Testis (tissue), 3 donors: Measurements from ENCODE around the gene COX6B2. TPM values are rescaled to one million over a fixed set of nuclear protein-coding genes. Genes with fewer than 3 reads are reported as not detected.

Experiments used
- DNase-seq: peaks from one replicate; pipeline ENCODE4 v3.0.0-alpha.2; 2019
- H3K27ac ChIP-seq, 2 donors: fragments of 200-600 bp; sonication (generic); one replicate each; pipeline ENCODE4 v1.5.1; 2019
- H3K27me3 ChIP-seq: fragments of 200-600 bp; sonication (generic); one replicate; pipeline ENCODE4 v1.5.1; 2019
- H3K36me3 ChIP-seq: fragments of 200-600 bp; sonication (generic); one replicate; pipeline ENCODE4 v1.5.1; 2017; ENCODE audit warnings: low read depth; ENCODE audit errors: missing control alignments
- H3K4me1 ChIP-seq: fragments of 200-600 bp; sonication (generic); one replicate; pipeline ENCODE4 v1.5.1; 2019
- H3K4me3 ChIP-seq, 2 donors: fragments of 200-600 bp; sonication (generic); one replicate each; pipeline ENCODE4 v1.5.1; 2017 to 2019
- H3K9me3 ChIP-seq: fragments of 200-600 bp; sonication (generic); one replicate; pipeline ENCODE4 v1.5.1; 2017
- CTCF ChIP-seq, 3 experiments: fragments of 450-650 bp in 2 of 3; fragments of 200-600 bp in 1 of 3; sonication (generic) in 1 of 3; IDR thresholded peaks; one replicate each; pipeline ENCODE4 v1.5.1; 2016 to 2019; ENCODE audit warnings: antibody characterized with exemption in 3 of 3, mild to moderate bottlenecking in 2 of 3, moderate library complexity in 1 of 3
- POLR2A ChIP-seq: fragments of 450-650 bp; IDR thresholded peaks from one replicate; pipeline ENCODE4 v1.6.1; 2017; ENCODE audit warnings: antibody characterized with exemption, mild to moderate bottlenecking, moderate library complexity
- WGBS, 2 donors: methylation state at CpG; one replicate each; pipeline ENCODE4 v1.1.5; 2018; 5-methylcytosine and 5-hydroxymethylcytosine counted together
- intact Hi-C: fragments of 100-400 bp; cut with DNase I; formaldehyde crosslinking; loops from one replicate; pipeline ENCODE4 v1.15.1; 2023; ENCODE audit warnings: low total_unique reads
- polyA plus RNA-seq: library from polyadenylated mRNA; stranded (reverse); fragments of 350-450 nt; fragmentation: Illumina TruSeq; extraction: RNeasy Lipid Tissue Mini Kit (QIAGEN cat#74804); gene quantifications from one replicate; pipeline ENCODE4 v1.2.3, GENCODE V29; 2014; ENCODE audit warnings: low read depth, low replicate concordance; ENCODE audit not compliant: insufficient read depth
- total RNA-seq, 2 donors: library from RNA; depleted of rRNA; stranded (reverse); fragments of >200 nt; gene quantifications; one replicate each; pipeline ENCODE4 v1.2.3, GENCODE V29; 2016

COX6B2 gene
- total and polyA plus RNA-seq, 3 donors from 2014 or later = 27.9 to 171 (median 47.5) TPM

- intact Hi-C loops = no loop called here
- 2 to 4% methylated on average over 9 to 45 of the region's 59 CpGs for WGBS, 2 donors
- DNase-seq = peak; percentile 50
- no peak overlapping the region for H3K27ac ChIP-seq
- no peaks in the 10 kb centered on the region for H3K36me3 ChIP-seq
- TF ChIP-seq POLR2A (no peak), CTCF (IDR thresholded peaks at IDR 0.05) (no peak)
- peak overlapping the region; percentile 26 to 32 for H3K4me3 ChIP-seq
- H3K9me3 ChIP-seq = no peaks in the 10 kb centered on the region
- H3K4me1 ChIP-seq = peaks cover 6% of the 10 kb centered on the region
- no peaks in the 10 kb centered on the region for H3K27me3 ChIP-seq
Measured at GRCh38 chr19:55369653-55370304, 15.3 kb upstream of the COX6B2 start.

- TF ChIP-seq CTCF (IDR thresholded peaks at IDR 0.05) (no peak), POLR2A (no peak)
- WGBS, 2 donors = 5 to 14% methylated on average over 6 to 51 of the region's 54 CpGs
- no peaks in the 10 kb centered on the region for H3K36me3 ChIP-seq
Measured at GRCh38 chr19:55368701-55369563, 14.4 kb upstream of the COX6B2 start.

GRCh38 chr19:55368106-55368505, 13.6 kb upstream of the COX6B2 start:
- no peak for DNase-seq
- intact Hi-C loops = no loop called here
- Histone ChIP-seq H3K27me3 (no peaks in the 10 kb centered on the region), H3K27ac (no peak overlapping the region), H3K4me3 (no peak overlapping the region), H3K4me1 (peaks cover 6% of the 10 kb centered on the region), H3K9me3 (no peaks in the 10 kb centered on the region), H3K36me3 (no peaks in the 10 kb centered on the region)
- TF ChIP-seq POLR2A = no peak
- no peak for TF ChIP-seq CTCF (IDR thresholded peaks at IDR 0.05)
- 80 to 87% methylated on average over 2 to 16 of the region's 16 CpGs for WGBS, 2 donors

More at GRCh38 chr19:55368701-55369563, 14.4 kb upstream of the COX6B2 start:
- H3K27ac ChIP-seq = no peak overlapping the region
- H3K27me3 ChIP-seq = no peaks in the 10 kb centered on the region
- peaks cover 6% of the 10 kb centered on the region for H3K4me1 ChIP-seq
- no peaks in the 10 kb centered on the region for H3K9me3 ChIP-seq
- intact Hi-C loops = no loop called here
- peak overlapping the region; percentile 26 to 27 for H3K4me3 ChIP-seq
- DNase-seq = no peak

GRCh38 chr19:55366790-55367189, 12.3 kb upstream of the COX6B2 start:
- TF ChIP-seq CTCF (IDR thresholded peaks at IDR 0.05) = no peak
- TF ChIP-seq POLR2A = no peak
- Histone ChIP-seq H3K27me3 (no peaks in the 10 kb centered on the region), H3K27ac (no peak overlapping the region), H3K36me3 (no peaks in the 10 kb centered on the region), H3K4me3 (no peak overlapping the region), H3K9me3 (no peaks in the 10 kb centered on the region), H3K4me1 (peaks cover 6% of the 10 kb centered on the region)
- 93 to 100% methylated on average over 2 to 3 of the region's 3 CpGs for WGBS, 2 donors
- no peak for DNase-seq
- intact Hi-C loops = no loop called here
